Central memory CD8-positive, alpha-beta T cell (primary cell): ENCODE data around the gene MYNN.

Experiments
- ATAC-seq: fragments of 150-1000 bp; cut with Tn5 transposase; replicated peaks from 2 replicates; pipeline ENCODE4 v1.10.0; 2022; ENCODE audit warnings: mild to moderate bottlenecking, moderate FRiP score, moderate number of reproducible peaks; ENCODE audit not compliant: poor library complexity, severe bottlenecking; ENCODE audit errors: extremely low read depth
- DNase-seq, 2 donors: peaks; one replicate each; pipeline ENCODE4 v3.0.0; 2021; ENCODE audit warnings: low spot score in 2 of 2
- H3K27ac Mint-ChIP-seq: one replicate; pipeline ENCODE4 v1.8.0; 2022; ENCODE audit warnings: low read depth, mild to moderate bottlenecking, moderate library complexity, mixed read lengths
- H3K27me3 Mint-ChIP-seq: one replicate; pipeline ENCODE4 v1.8.0; 2022; ENCODE audit warnings: mixed read lengths
- H3K36me3 Mint-ChIP-seq: one replicate; pipeline ENCODE4 v1.8.0; 2022; ENCODE audit warnings: mild to moderate bottlenecking, moderate library complexity, mixed read lengths; ENCODE audit not compliant: insufficient read depth
- H3K4me1 Mint-ChIP-seq: one replicate; pipeline ENCODE4 v1.8.0; 2022; ENCODE audit warnings: mixed read lengths
- H3K4me3 Mint-ChIP-seq: one replicate; pipeline ENCODE4 v1.8.0; 2022; ENCODE audit warnings: mild to moderate bottlenecking, moderate library complexity, mixed read lengths
- H3K9me3 Mint-ChIP-seq: one replicate; pipeline ENCODE4 v1.8.0; 2022; ENCODE audit warnings: mixed read lengths

MYNN gene

GRCh38 chr3:169760479-169760878, 12.7 kb upstream of the MYNN start:
- Mint-ChIP-seq H3K27ac (no peak overlapping the region), H3K9me3 (no peaks in the 10 kb centered on the region)
- no peak for ATAC-seq

GRCh38 chr3:169764312-169764881, 8.8 kb upstream of the MYNN start:
- ATAC-seq (peak; percentile 46), DNase-seq (peak in 1 of 2 donors; percentile 54)
- Mint-ChIP-seq H3K4me3 (peak overlapping the region; percentile 92), H3K27ac (peak overlapping the region; percentile 93), H3K27me3 (no peaks in the 10 kb centered on the region), H3K36me3 (peaks cover 13% of the 10 kb centered on the region), H3K4me1 (peaks cover 16% of the 10 kb centered on the region), H3K9me3 (peaks cover 5% of the 10 kb centered on the region)

More at GRCh38 chr3:169760479-169760878, 12.7 kb upstream of the MYNN start:
- Mint-ChIP-seq H3K4me3 (no peak overlapping the region), H3K4me1 (peaks cover 21% of the 10 kb centered on the region), H3K27me3 (no peaks in the 10 kb centered on the region), H3K36me3 (peaks cover 8% of the 10 kb centered on the region)
- no peak for DNase-seq

- DNase-seq (peak; percentile 82 to 90), ATAC-seq (peak; percentile 89)
- H3K4me1 Mint-ChIP-seq = peaks cover 19% of the 10 kb centered on the region
- H3K4me3 Mint-ChIP-seq = peak within 1 kb of the TSS; percentile 92
- H3K36me3 Mint-ChIP-seq = peaks cover 17% of the 10 kb centered on the region
- H3K9me3 Mint-ChIP-seq = peaks cover 5% of the 10 kb centered on the region
- H3K27me3 Mint-ChIP-seq = no peaks in the 10 kb centered on the region
- peak within 1 kb of the TSS; percentile 93 for H3K27ac Mint-ChIP-seq
Observed at GRCh38 chr3:169764882-169765612, 8.1 kb upstream of the MYNN start, which contains the start of gene TERC. Gene TERC, minus strand, starts transcription at chr3:169765060.

GRCh38 chr3:169769287-169770181, 3.7 kb upstream of the MYNN start, which contains the start of gene ACTRT3:
Gene ACTRT3, minus strand, starts transcription at chr3:169769561. Its CDS starts 41 bp downstream, at chr3:169769520.
- H3K4me1 Mint-ChIP-seq = peaks cover 41% of the 10 kb centered on the region
- no peak for ATAC-seq
- peaks cover 5% of the 10 kb centered on the region for H3K9me3 Mint-ChIP-seq
- peaks cover 40% of the 10 kb centered on the region for H3K36me3 Mint-ChIP-seq
- H3K4me3 Mint-ChIP-seq = peak within 1 kb of the TSS; percentile 81
- DNase-seq = peak; percentile 21 to 27
- no peaks in the 10 kb centered on the region for H3K27me3 Mint-ChIP-seq
- peak within 1 kb of the TSS; percentile 70 for H3K27ac Mint-ChIP-seq

GRCh38 chr3:169771497-169772304, 1.5 kb upstream of the MYNN start:
- Mint-ChIP-seq H3K4me1 (peaks cover 51% of the 10 kb centered on the region), H3K27me3 (no peaks in the 10 kb centered on the region), H3K4me3 (peak overlapping the region; percentile 96), H3K9me3 (no peaks in the 10 kb centered on the region), H3K36me3 (peaks cover 45% of the 10 kb centered on the region), H3K27ac (peak overlapping the region; percentile 99)
- peak; percentile 11 for ATAC-seq
- DNase-seq = peak; percentile 55 to 66

- peaks cover 46% of the 10 kb centered on the region for H3K36me3 Mint-ChIP-seq
- ATAC-seq (peak; percentile 21), DNase-seq (no peak)
- H3K27ac Mint-ChIP-seq = peak overlapping the region; percentile 99
- peaks cover 58% of the 10 kb centered on the region for H3K4me1 Mint-ChIP-seq
- peak overlapping the region; percentile 96 for H3K4me3 Mint-ChIP-seq
- no peaks in the 10 kb centered on the region for H3K27me3 Mint-ChIP-seq
- no peaks in the 10 kb centered on the region for H3K9me3 Mint-ChIP-seq
Observed at GRCh38 chr3:169772305-169772896, 795 bp upstream of the MYNN start.

- no peak for ATAC-seq
- Mint-ChIP-seq H3K4me1 (peaks cover 72% of the 10 kb centered on the region), H3K27ac (peak overlapping the region; percentile 99), H3K27me3 (no peaks in the 10 kb centered on the region), H3K36me3 (peaks cover 51% of the 10 kb centered on the region), H3K9me3 (no peaks in the 10 kb centered on the region), H3K4me3 (peak overlapping the region; percentile 96)
- DNase-seq = no peak
Observed at GRCh38 chr3:169774186-169774585, 990 bp downstream of the MYNN start.

- no peak overlapping the region for H3K27ac Mint-ChIP-seq
- no peak for DNase-seq
- no peak overlapping the region for H3K4me3 Mint-ChIP-seq
- H3K27me3 Mint-ChIP-seq = no peaks in the 10 kb centered on the region
- H3K9me3 Mint-ChIP-seq = no peaks in the 10 kb centered on the region
- peaks cover 73% of the 10 kb centered on the region for H3K4me1 Mint-ChIP-seq
- peaks cover 51% of the 10 kb centered on the region for H3K36me3 Mint-ChIP-seq
- no peak for ATAC-seq
Observed at GRCh38 chr3:169777822-169778221, 4.6 kb downstream of the MYNN start.

- peak overlapping the region; percentile 8 for H3K27ac Mint-ChIP-seq
- H3K4me1 Mint-ChIP-seq = peaks cover 48% of the 10 kb centered on the region
- H3K27me3 Mint-ChIP-seq = no peaks in the 10 kb centered on the region
- no peaks in the 10 kb centered on the region for H3K9me3 Mint-ChIP-seq
- no peak for ATAC-seq
- no peak for DNase-seq
- H3K4me3 Mint-ChIP-seq = no peak overlapping the region
- H3K36me3 Mint-ChIP-seq = peaks cover 48% of the 10 kb centered on the region
Observed at GRCh38 chr3:169780742-169781141, 7.5 kb downstream of the MYNN start.

- peaks cover 43% of the 10 kb centered on the region for H3K4me1 Mint-ChIP-seq
- no peak for DNase-seq
- no peak overlapping the region for H3K4me3 Mint-ChIP-seq
- no peaks in the 10 kb centered on the region for H3K9me3 Mint-ChIP-seq
- no peak for ATAC-seq
- peaks cover 53% of the 10 kb centered on the region for H3K36me3 Mint-ChIP-seq
- H3K27ac Mint-ChIP-seq = peak overlapping the region; percentile 8
- H3K27me3 Mint-ChIP-seq = no peaks in the 10 kb centered on the region
Observed at GRCh38 chr3:169781209-169781855, 8.1 kb downstream of the MYNN start.

- DNase-seq (no peak), ATAC-seq (no peak)
- no peaks in the 10 kb centered on the region for H3K4me1 Mint-ChIP-seq
- H3K9me3 Mint-ChIP-seq = no peaks in the 10 kb centered on the region
- H3K27me3 Mint-ChIP-seq = no peaks in the 10 kb centered on the region
- no peak overlapping the region for H3K4me3 Mint-ChIP-seq
- no peak overlapping the region for H3K27ac Mint-ChIP-seq
- peaks cover 42% of the 10 kb centered on the region for H3K36me3 Mint-ChIP-seq
Observed at GRCh38 chr3:169787120-169787519, 13.9 kb downstream of the MYNN start.
